GM12873 (cell line): ENCODE data around the gene ARL4A.

Experiments
- CTCF ChIP-seq: IDR thresholded peaks from 2 replicates; pipeline ENCODE4 v1.5.1; 2012; ENCODE audit warnings: low read depth, mild to moderate bottlenecking, moderate library complexity, low read length, control low read depth; ENCODE audit not compliant: insufficient read depth; ENCODE audit errors: missing control alignments

The ARL4A gene

GRCh38 chr7:12686891-12687717, at the start of gene ARL4A:
TSS of gene ARL4A (plus strand) at chr7:12687633. CDS start at chr7:12688255, 622 bp downstream.
- TF ChIP-seq CTCF: no peak

GRCh38 chr7:12637819-12638592, 49.4 kb upstream of the ARL4A start:
- no peak for TF ChIP-seq CTCF

GRCh38 chr7:12638851-12639456, 48.5 kb upstream of the ARL4A start:
- TF ChIP-seq CTCF: peak; percentile 46

- TF ChIP-seq CTCF: no peak
These were observed 46.9 kb upstream of the ARL4A start for GRCh38 chr7:12640299-12641096.

- TF ChIP-seq CTCF: no peak
These were observed 46.2 kb upstream of the ARL4A start for GRCh38 chr7:12641196-12641595.

GRCh38 chr7:12642508-12642907, 44.9 kb upstream of the ARL4A start:
- no peak for TF ChIP-seq CTCF
